NCI-H1436 treated with DMSO at 0.1 percent for 48 hours (cell line): ENCODE data around the gene TRIM40.
"Not testable (repeated sequence)": the region's sequence is repeated elsewhere in the genome, so short reads cannot be mapped to it uniquely, and the experiment has no call there.

Experiments used
- DNase-seq: peaks from one replicate; lab custom pipeline; 2025; lab: John Stamatoyannopoulos, UW

TRIM40 gene

GRCh38 chr6:30163090-30163917, 27.4 kb downstream of the TRIM40 start, which contains the start of gene TRIM15:
TSS of gene TRIM15 (plus strand) at chr6:30163546. CDS start at chr6:30163685, 139 bp downstream.
- no peak for DNase-seq

GRCh38 chr6:30163918-30164654, 28.1 kb downstream of the TRIM40 start:
- DNase-seq: no peak

- DNase-seq: no peak
These were observed 28.8 kb downstream of the TRIM40 start for GRCh38 chr6:30164714-30165113.

GRCh38 chr6:30165238-30165637, 29.3 kb downstream of the TRIM40 start:
- DNase-seq: not testable (repeated sequence)

GRCh38 chr6:30167101-30167500, 31.2 kb downstream of the TRIM40 start:
- DNase-seq: no peak

GRCh38 chr6:30168741-30169140, 32.8 kb downstream of the TRIM40 start:
- no peak for DNase-seq

GRCh38 chr6:30169658-30170614, 34.0 kb downstream of the TRIM40 start:
- no peak for DNase-seq

- no peak for DNase-seq
These were observed 35.9 kb downstream of the TRIM40 start for GRCh38 chr6:30171677-30172471.

- no peak for DNase-seq
These were observed 36.7 kb downstream of the TRIM40 start for GRCh38 chr6:30172681-30173080.

GRCh38 chr6:30175765-30176164, 39.8 kb downstream of the TRIM40 start:
- no peak for DNase-seq

- no peak for DNase-seq
These were observed 42.9 kb downstream of the TRIM40 start for GRCh38 chr6:30178837-30179236.

GRCh38 chr6:30180145-30180544, 44.2 kb downstream of the TRIM40 start:
- DNase-seq: no peak

GRCh38 chr6:30184417-30185031, 48.6 kb downstream of the TRIM40 start:
- no peak for DNase-seq

- DNase-seq: no peak
These were observed 50.0 kb downstream of the TRIM40 start for GRCh38 chr6:30185846-30186484.

GRCh38 chr6:30188541-30188940, 52.6 kb downstream of the TRIM40 start:
- DNase-seq: no peak

GRCh38 chr6:30192076-30192475, 56.1 kb downstream of the TRIM40 start:
- DNase-seq: no peak

- DNase-seq: no peak
These were observed 59.1 kb downstream of the TRIM40 start for GRCh38 chr6:30194797-30195690.

- DNase-seq: no peak
These were observed 60.0 kb downstream of the TRIM40 start for GRCh38 chr6:30195951-30196350.

GRCh38 chr6:30196376-30196775, 60.4 kb downstream of the TRIM40 start:
- no peak for DNase-seq
